ENCODE results near the gene DVL2. TPM values are rescaled to one million over a fixed set of nuclear protein-coding genes. Genes with fewer than 3 reads are reported as not detected.
A peak's percentile ranks its signal among the peaks of the same experiment; 100 is the strongest.

Gene DVL2
- total RNA-seq, 1 experiment from 2014 or later, result 133 TPM

Small RNA genes within 50 kb of the gene (microRNA-seq; reads per million reads assigned to microRNA genes)
- gene MIR324, result 11,566 reads per million, percentile 96 among the genes with 10 or more reads in this experiment

Other genes starting within 250 kb of the DVL2 start
- not detected in 2 replicates for gene ALOX12, start 238.5 kb downstream of the DVL2 start, total RNA-seq (2021)
- gene RNASEK, start 221.9 kb downstream of the DVL2 start, total RNA-seq (2021), result 246 and 258 TPM in 2 replicates
- gene BCL6B, start 211.5 kb downstream of the DVL2 start, total RNA-seq (2021), result 0.44 and 0.58 TPM in 2 replicates
- gene SLC16A13, start 198.5 kb downstream of the DVL2 start, total RNA-seq (2021), result 11.7 and 15.5 TPM in 2 replicates
- 0.47 and 1.3 TPM in 2 replicates for gene SLC16A11, start 190.4 kb downstream of the DVL2 start, total RNA-seq (2021)
- not detected in 2 replicates for gene CLEC10A, start 154.3 kb downstream of the DVL2 start, total RNA-seq (2021)
- gene ASGR2, start 119.7 kb downstream of the DVL2 start, total RNA-seq (2021), result not detected in 2 replicates
- 6.1 and 8.0 TPM in 2 replicates for gene ASGR1, start 55.1 kb downstream of the DVL2 start, total RNA-seq (2021)
- 74.7 and 86.6 TPM in 2 replicates for gene DLG4, start 14.7 kb downstream of the DVL2 start, total RNA-seq (2021)
- 425 and 509 TPM in 2 replicates for gene ACADVL, start 14.6 kb downstream of the DVL2 start, total RNA-seq (2021)
- 84.0 and 85.1 TPM in 2 replicates for gene PHF23, start 4.9 kb upstream of the DVL2 start, total RNA-seq (2021)
- 296 and 314 TPM in 2 replicates for gene GABARAP, start 7.9 kb upstream of the DVL2 start, total RNA-seq (2021)
- gene CTDNEP1, start 17.2 kb upstream of the DVL2 start, total RNA-seq (2021), result 175 and 179 TPM in 2 replicates
- gene ELP5, start 17.7 kb upstream of the DVL2 start, total RNA-seq (2021), result 123 and 128 TPM in 2 replicates
- gene CLDN7, start 28.0 kb upstream of the DVL2 start, total RNA-seq (2021), result 0.55 TPM in 1 of 2 replicates, not detected in the other
- gene SLC2A4, start 47.2 kb upstream of the DVL2 start, total RNA-seq (2021), result 0.67 and 1.6 TPM in 2 replicates
- gene YBX2, start 60.1 kb upstream of the DVL2 start, total RNA-seq (2021), result 0.77 and 1.6 TPM in 2 replicates
- 1,112 and 1,128 TPM in 2 replicates for gene EIF5A, start 73.1 kb upstream of the DVL2 start, total RNA-seq (2021)
- 116 and 133 TPM in 2 replicates for gene GPS2, start 80.8 kb upstream of the DVL2 start, total RNA-seq (2021)
- 81.7 and 99.5 TPM in 2 replicates for gene NEURL4, start 94.8 kb upstream of the DVL2 start, total RNA-seq (2021)
- 1.1 TPM in 2 replicates for gene ACAP1, start 102.0 kb upstream of the DVL2 start, total RNA-seq (2021)
- 3.8 TPM in 2 replicates for gene KCTD11, start 117.6 kb upstream of the DVL2 start, total RNA-seq (2021)
- gene TMEM95, start 120.6 kb upstream of the DVL2 start, total RNA-seq (2021), result not detected in 2 replicates
- gene TNK1, start 146.6 kb upstream of the DVL2 start, total RNA-seq (2021), result 0.90 and 1.1 TPM in 2 replicates
- gene PLSCR3, start 160.0 kb upstream of the DVL2 start, total RNA-seq (2021), result 15.2 and 29.3 TPM in 2 replicates
- 57.6 and 91.6 TPM in 2 replicates for gene TMEM256, start 169.6 kb upstream of the DVL2 start, total RNA-seq (2021)
- 36.9 and 60.5 TPM in 2 replicates for gene NLGN2, start 173.3 kb upstream of the DVL2 start, total RNA-seq (2021)
- gene SPEM1, start 185.8 kb upstream of the DVL2 start, total RNA-seq (2021), result 0.43 and 0.55 TPM in 2 replicates
- 0.24 TPM in 1 of 2 replicates, not detected in the other for gene SPEM2, start 191.1 kb upstream of the DVL2 start, total RNA-seq (2021)
- gene SPEM3, start 194.3 kb upstream of the DVL2 start, total RNA-seq (2021), result not detected in 2 replicates
- 3.2 and 4.7 TPM in 2 replicates for gene TMEM102, start 200.9 kb upstream of the DVL2 start, total RNA-seq (2021)
- gene FGF11, start 205.0 kb upstream of the DVL2 start, total RNA-seq (2021), result 18.2 and 24.6 TPM in 2 replicates
- gene CHRNB1, start 210.5 kb upstream of the DVL2 start, total RNA-seq (2021), result 5.2 and 8.6 TPM in 2 replicates
- gene ZBTB4, start 245.1 kb upstream of the DVL2 start, total RNA-seq (2021), result 17.7 and 21.0 TPM in 2 replicates
- not detected in 2 replicates for gene SLC35G6, start 246.9 kb upstream of the DVL2 start, total RNA-seq (2021)
- 330 and 341 TPM in 2 replicates for gene POLR2A, start 249.8 kb upstream of the DVL2 start, total RNA-seq (2021)